Renal cortex interstitium (tissue), 11 donors: ENCODE results near the gene NDUFB6. TPM values are rescaled to one million over a fixed set of nuclear protein-coding genes. Genes with fewer than 3 reads are reported as not detected.
"Not testable (repeated sequence)": the region's sequence is repeated elsewhere in the genome, so short reads cannot be mapped to it uniquely, and the experiment has no call there.

Experiments used
- DNase-seq, 11 donors: peaks; one replicate each; pipeline ENCODE4 v3.0.0-alpha.2; 2013; ENCODE audit warnings: low read depth in 9 of 11, low spot score in 4 of 11; ENCODE audit errors: extremely low read depth in 1 of 11
- polyA plus RNA-seq, 3 donors: library from polyadenylated mRNA; unstranded; fragments of 120-200 nt; gene quantifications; one replicate each; pipeline ENCODE4 v1.2.1, GENCODE V29; 2013; ENCODE audit not compliant: insufficient read length in 3 of 3

Gene NDUFB6
- polyA plus RNA-seq, 3 donors, result 73.0 to 83.6 (median 78.9) TPM

- DNase-seq, result peak in 9 of 11 donors; percentile 18 to 56 (median 40)
Measured at GRCh38 chr9:32579706-32580331, 6.9 kb upstream of the NDUFB6 start.

GRCh38 chr9:32578976-32579375 is 6.0 kb upstream of the NDUFB6 start:
- no peak for DNase-seq

GRCh38 chr9:32577316-32577715 is 4.4 kb upstream of the NDUFB6 start:
- DNase-seq, result no peak

GRCh38 chr9:32574858-32575257 is 1.9 kb upstream of the NDUFB6 start:
- no peak for DNase-seq

GRCh38 chr9:32573821-32574220 is 862 bp upstream of the NDUFB6 start:
- no peak for DNase-seq

GRCh38 chr9:32571969-32572899 is 725 bp downstream of the NDUFB6 start:
- peak in 8 of 11 donors; percentile 33 to 77 (median 56) for DNase-seq

- DNase-seq, result no peak
Measured at GRCh38 chr9:32570262-32570661, 2.7 kb downstream of the NDUFB6 start.

GRCh38 chr9:32566770-32567169 is 6.2 kb downstream of the NDUFB6 start:
- no peak for DNase-seq

- no peak for DNase-seq
Measured at GRCh38 chr9:32565967-32566366, 7.0 kb downstream of the NDUFB6 start.

GRCh38 chr9:32558408-32558934 is 14.5 kb downstream of the NDUFB6 start:
- no peak for DNase-seq

- DNase-seq, result no peak
Measured at GRCh38 chr9:32554591-32554990, 18.4 kb downstream of the NDUFB6 start.

GRCh38 chr9:32554107-32554506 is 18.9 kb downstream of the NDUFB6 start:
- DNase-seq, result no peak

- peak in 10 of 11 donors; percentile 78 to 91 (median 87) for DNase-seq
Measured at GRCh38 chr9:32552172-32552872, 20.6 kb downstream of the NDUFB6 start, which contains the start of the genes SMIM27 and TOPORS. SMIM27 (plus strand) TSS chr9:32552327; CDS start chr9:32552435, 108 bp downstream. TOPORS (minus strand) TSS chr9:32552586; CDS start chr9:32552436, 150 bp downstream.

- peak in 6 of 11 donors; percentile 16 to 45 (median 32) for DNase-seq
Measured at GRCh38 chr9:32551276-32552051, 21.5 kb downstream of the NDUFB6 start.

GRCh38 chr9:32550562-32551275 is 22.2 kb downstream of the NDUFB6 start:
- DNase-seq, result peak; percentile 90 to 96 (median 95)

- DNase-seq, result peak in 6 of 11 donors; percentile 15 to 42 (median 35)
Measured at GRCh38 chr9:32550150-32550561, 22.8 kb downstream of the NDUFB6 start.

- not testable (repeated sequence) for DNase-seq
Measured at GRCh38 chr9:32548213-32548612, 24.7 kb downstream of the NDUFB6 start.

GRCh38 chr9:32545884-32546283 is 27.1 kb downstream of the NDUFB6 start:
- no peak for DNase-seq
